Neural progenitor cell (in vitro differentiated cells): ENCODE data around the gene NFATC2. TPM values are rescaled to one million over a fixed set of nuclear protein-coding genes. Genes with fewer than 3 reads are reported as not detected.

ENCODE experiments used
- DNase-seq: peaks from one replicate; pipeline ENCODE4 v3.0.0-alpha.2; 2016; ENCODE audit warnings: low spot score
- H2AFZ ChIP-seq: fragments of 200-600 bp; sonication (generic); replicated peaks from 2 replicates; pipeline ENCODE4 v1.6.1; 2016; ENCODE audit warnings: antibody characterized with exemption
- H3F3A ChIP-seq: fragments of 200-600 bp; sonication (generic); 2 replicates; pipeline ENCODE4 v1.6.1; 2016; ENCODE audit warnings: antibody characterized with exemption, low read depth
- H3K27ac ChIP-seq: fragments of 200-600 bp; sonication (generic); 2 replicates; pipeline ENCODE4 v1.5.1; 2016; ENCODE audit warnings: mild to moderate bottlenecking
- H3K27me3 ChIP-seq: fragments of 200-600 bp; sonication (generic); 2 replicates; pipeline ENCODE4 v1.6.1; 2016; ENCODE audit warnings: mild to moderate bottlenecking, moderate library complexity
- H3K36me3 ChIP-seq: fragments of 200-600 bp; sonication (generic); 2 replicates; pipeline ENCODE4 v1.5.1; 2016
- H3K4me1 ChIP-seq: fragments of 200-600 bp; sonication (generic); 2 replicates; pipeline ENCODE4 v1.6.1; 2016; ENCODE audit warnings: mixed run types
- H3K4me2 ChIP-seq: fragments of 200-600 bp; sonication (generic); 2 replicates; pipeline ENCODE4 v1.6.1; 2016
- H3K4me3 ChIP-seq: fragments of 200-600 bp; sonication (generic); 2 replicates; pipeline ENCODE4 v1.5.1; 2016
- H3K79me2 ChIP-seq: fragments of 200-600 bp; sonication (generic); 2 replicates; pipeline ENCODE4 v1.6.1; 2016; ENCODE audit warnings: low read depth
- H3K9ac ChIP-seq: fragments of 200-600 bp; sonication (generic); 2 replicates; pipeline ENCODE4 v1.6.1; 2016
- H3K9me3 ChIP-seq: fragments of 200-600 bp; sonication (generic); 2 replicates; pipeline ENCODE4 v1.5.1; 2016; ENCODE audit warnings: low read depth
- H4K20me1 ChIP-seq: fragments of 200-600 bp; sonication (generic); 2 replicates; pipeline ENCODE4 v1.6.1; 2016; ENCODE audit warnings: low read depth
- H3K27ac Mint-ChIP-seq: 3 replicates; pipeline ENCODE4 v1.8.0; 2021; ENCODE audit warnings: mixed read lengths
- H3K27me3 Mint-ChIP-seq: 2 replicates; pipeline ENCODE4 v1.8.0; 2022; ENCODE audit warnings: low read depth, mild to moderate bottlenecking, inconsistent platforms, moderate library complexity, mixed read lengths; ENCODE audit not compliant: insufficient read depth
- H3K36me3 Mint-ChIP-seq: 3 replicates; pipeline ENCODE4 v1.8.0; 2021; ENCODE audit warnings: mixed read lengths
- H3K4me1 Mint-ChIP-seq: 3 replicates; pipeline ENCODE4 v1.8.0; 2021; ENCODE audit warnings: mixed read lengths
- H3K4me3 Mint-ChIP-seq: 3 replicates; pipeline ENCODE4 v1.8.0; 2021; ENCODE audit warnings: mild to moderate bottlenecking, moderate library complexity, mixed read lengths
- H3K9me3 Mint-ChIP-seq: 3 replicates; pipeline ENCODE4 v1.8.0; 2020; ENCODE audit warnings: mixed read lengths
- CTCF ChIP-seq: fragments of 200-600 bp; sonication (generic); IDR thresholded peaks from 2 replicates; pipeline ENCODE4 v1.5.1; 2017; ENCODE audit warnings: antibody characterized with exemption, mild to moderate bottlenecking
- EZH2 ChIP-seq: fragments of 200-600 bp; sonication (generic); IDR thresholded peaks from 2 replicates; pipeline ENCODE4 v1.6.1; 2017; ENCODE audit warnings: antibody characterized with exemption, mild to moderate bottlenecking, moderate library complexity
- EZH2phosphoT487 ChIP-seq: fragments of 200-600 bp; sonication (generic); IDR thresholded peaks from 2 replicates; pipeline ENCODE4 v1.6.1; 2017; ENCODE audit warnings: antibody characterized with exemption
- total RNA-seq: library from RNA; depleted of rRNA; stranded (reverse); fragments of >200 nt; gene quantifications from 2 replicates; pipeline ENCODE4 v1.2.3, GENCODE V29; 2015; ENCODE audit warnings: low replicate concordance

Gene NFATC2
- total RNA-seq, 1 donor from 2014 or later = 0.19 TPM

- Histone ChIP-seq H2AFZ (no peak overlapping the region), H3K9ac (no peak overlapping the region), H4K20me1 (no peaks in the 10 kb centered on the region), H3K9me3 (no peaks in the 10 kb centered on the region), H3F3A (no peaks in the 10 kb centered on the region), H3K79me2 (no peaks in the 10 kb centered on the region), H3K4me2 (no peak overlapping the region), H3K4me1 (no peaks in the 10 kb centered on the region), H3K36me3 (no peaks in the 10 kb centered on the region), H3K27ac (no peak overlapping the region), H3K27me3 (peaks cover 4% of the 10 kb centered on the region), H3K4me3 (no peak overlapping the region)
- H3K4me3 Mint-ChIP-seq = peak overlapping the region; percentile 63
- H3K36me3 Mint-ChIP-seq = no peaks in the 10 kb centered on the region
- H3K9me3 Mint-ChIP-seq = peaks cover 2% of the 10 kb centered on the region
- H3K27ac Mint-ChIP-seq = peak overlapping the region; percentile 72
- DNase-seq = no peak
- TF ChIP-seq EZH2phosphoT487 (no peak), EZH2 (no peak)
- peaks cover 16% of the 10 kb centered on the region for H3K27me3 Mint-ChIP-seq
- peaks cover 60% of the 10 kb centered on the region for H3K4me1 Mint-ChIP-seq
Measured at GRCh38 chr20:51533291-51534172, 9.0 kb downstream of the NFATC2 start.

- Histone ChIP-seq H3K4me1 (no peaks in the 10 kb centered on the region), H3K36me3 (no peaks in the 10 kb centered on the region), H3K9me3 (no peaks in the 10 kb centered on the region), H3K27me3 (peaks cover under 1% of the 10 kb centered on the region), H3K4me2 (no peak overlapping the region), H4K20me1 (no peaks in the 10 kb centered on the region), H3K27ac (no peak overlapping the region), H3K9ac (no peak overlapping the region), H3K79me2 (no peaks in the 10 kb centered on the region), H2AFZ (no peak overlapping the region), H3K4me3 (no peak overlapping the region), H3F3A (no peaks in the 10 kb centered on the region)
- Mint-ChIP-seq H3K4me1 (peaks cover 60% of the 10 kb centered on the region), H3K4me3 (peak overlapping the region; percentile 63), H3K9me3 (no peaks in the 10 kb centered on the region), H3K36me3 (no peaks in the 10 kb centered on the region), H3K27ac (peak overlapping the region; percentile 94), H3K27me3 (peaks cover 16% of the 10 kb centered on the region)
- TF ChIP-seq EZH2phosphoT487 = no peak
- no peak for TF ChIP-seq CTCF
- no peak for TF ChIP-seq EZH2
- no peak for DNase-seq
Measured at GRCh38 chr20:51532577-51533191, 9.8 kb downstream of the NFATC2 start.

GRCh38 chr20:51531712-51532456, 10.6 kb downstream of the NFATC2 start:
- no peak for DNase-seq
- Histone ChIP-seq H3K27ac (no peak overlapping the region), H3K4me1 (no peaks in the 10 kb centered on the region), H4K20me1 (no peaks in the 10 kb centered on the region), H3K79me2 (no peaks in the 10 kb centered on the region), H3K4me3 (no peak overlapping the region), H3K36me3 (no peaks in the 10 kb centered on the region), H3K9me3 (no peaks in the 10 kb centered on the region), H3K27me3 (no peaks in the 10 kb centered on the region), H3F3A (no peaks in the 10 kb centered on the region), H3K4me2 (no peak overlapping the region), H3K9ac (no peak overlapping the region), H2AFZ (no peak overlapping the region)
- H3K4me1 Mint-ChIP-seq = peaks cover 63% of the 10 kb centered on the region
- H3K36me3 Mint-ChIP-seq = no peaks in the 10 kb centered on the region
- TF ChIP-seq EZH2phosphoT487 = no peak
- TF ChIP-seq CTCF = no peak
- TF ChIP-seq EZH2 = no peak
- H3K9me3 Mint-ChIP-seq = peaks cover 4% of the 10 kb centered on the region
- H3K27me3 Mint-ChIP-seq = peaks cover 18% of the 10 kb centered on the region
- no peak overlapping the region for H3K4me3 Mint-ChIP-seq
- H3K27ac Mint-ChIP-seq = no peak overlapping the region
